Activated CD4-positive, alpha-beta T cell treated with anti-CD3 and anti-CD28 coated beads, Interleukin-2, Interleukin-6, amounts not matched to agents 100 ng/mL and 50 ng/mL, durations not matched to agents 16 hours and 8 hours (primary cell): ENCODE results near the gene PITX1.
"Not testable (repeated sequence)": the region's sequence is repeated elsewhere in the genome, so short reads cannot be mapped to it uniquely, and the experiment has no call there.

ENCODE experiments used
- DNase-seq: peaks from one replicate; pipeline ENCODE4 v3.0.0-alpha.2; 2020

Gene PITX1

DNA sequence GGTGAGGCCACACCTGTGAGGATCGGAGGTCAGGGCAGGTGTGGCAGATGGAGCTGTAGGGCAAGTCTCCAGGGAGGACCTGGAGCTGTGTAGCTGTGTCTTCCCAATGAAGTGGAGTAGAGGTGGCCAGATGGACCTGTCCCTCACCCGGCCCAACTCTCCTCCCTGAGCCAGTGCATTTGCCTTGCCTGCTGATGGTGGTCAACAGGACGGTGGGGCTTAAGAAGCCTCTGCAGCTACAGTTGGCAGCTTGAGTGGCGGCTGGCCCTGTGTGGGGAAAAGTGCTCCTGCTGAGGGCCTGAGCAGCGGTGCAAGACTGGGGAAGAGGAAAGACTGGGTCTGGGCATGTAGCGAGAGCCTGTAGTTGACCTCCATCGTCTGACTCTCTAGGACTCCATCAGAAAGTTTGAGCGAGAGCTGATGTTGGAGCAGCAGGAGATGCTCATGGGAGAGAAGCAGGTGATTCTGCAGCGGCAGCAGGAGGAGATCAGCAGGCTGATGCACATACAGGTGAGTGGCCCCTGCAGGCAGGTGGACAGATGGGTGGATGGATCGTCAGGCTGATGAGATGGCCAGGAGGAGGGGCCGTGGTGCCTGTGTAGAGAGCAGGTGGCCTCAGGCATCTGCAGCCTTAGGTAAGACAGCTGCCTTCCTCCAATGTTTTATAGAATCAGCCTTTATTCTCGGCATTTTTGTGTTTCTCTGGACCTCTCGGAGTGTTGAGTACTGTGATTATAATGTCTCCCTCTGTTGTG is 24.9 kb downstream of the PITX1 start:
- DNase-seq: no peak

DNA sequence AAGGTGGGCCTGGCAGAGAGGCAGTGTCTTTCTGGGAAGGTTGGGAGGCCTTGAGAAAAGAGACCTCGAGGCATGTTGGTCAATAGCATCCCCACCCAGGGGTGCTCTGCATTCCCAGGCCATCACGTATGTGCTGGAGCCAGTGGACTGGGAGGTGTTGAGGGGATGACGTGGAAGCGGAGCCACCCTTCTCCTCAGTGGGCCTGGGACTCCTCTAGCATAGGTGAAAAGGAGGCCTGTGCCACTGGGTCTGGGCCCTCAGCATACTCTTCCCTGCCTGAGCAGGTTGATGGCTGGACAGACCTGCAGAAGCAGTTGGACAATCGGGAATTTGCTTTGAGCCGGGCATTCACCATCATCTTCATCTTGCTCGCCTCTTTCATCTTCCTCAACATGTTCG is 25.5 kb downstream of the PITX1 start:
- no peak for DNase-seq

DNA sequence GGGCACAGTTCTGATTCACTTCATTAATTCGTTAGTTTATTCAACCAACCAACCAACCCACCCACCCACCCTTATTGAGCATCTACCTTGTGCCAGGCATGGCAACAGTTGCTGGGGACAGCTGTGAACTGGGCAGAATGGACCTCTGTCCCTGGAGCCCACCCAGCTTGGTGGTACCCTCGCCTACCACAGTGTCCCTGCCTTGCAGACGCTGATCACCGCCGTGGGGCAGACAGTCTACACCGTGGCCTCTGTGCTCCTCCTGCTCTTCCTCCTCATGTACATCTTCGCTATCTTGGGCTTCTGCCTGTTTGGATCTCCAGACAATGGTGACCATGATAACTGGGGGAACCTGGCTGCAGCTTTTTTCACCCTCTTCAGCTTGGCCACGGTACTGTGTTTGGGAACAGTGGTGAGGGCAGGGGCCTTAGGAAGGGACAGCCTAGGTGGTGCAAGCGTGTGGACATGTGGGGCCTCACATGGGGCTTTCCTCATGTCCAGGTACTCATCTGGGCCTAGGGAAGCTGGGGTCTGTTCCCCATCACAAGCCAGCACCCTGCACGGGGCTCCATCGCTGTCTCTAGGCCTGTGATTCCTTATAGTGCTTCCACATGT is 26.2 kb downstream of the PITX1 start:
- DNase-seq: no peak

DNA sequence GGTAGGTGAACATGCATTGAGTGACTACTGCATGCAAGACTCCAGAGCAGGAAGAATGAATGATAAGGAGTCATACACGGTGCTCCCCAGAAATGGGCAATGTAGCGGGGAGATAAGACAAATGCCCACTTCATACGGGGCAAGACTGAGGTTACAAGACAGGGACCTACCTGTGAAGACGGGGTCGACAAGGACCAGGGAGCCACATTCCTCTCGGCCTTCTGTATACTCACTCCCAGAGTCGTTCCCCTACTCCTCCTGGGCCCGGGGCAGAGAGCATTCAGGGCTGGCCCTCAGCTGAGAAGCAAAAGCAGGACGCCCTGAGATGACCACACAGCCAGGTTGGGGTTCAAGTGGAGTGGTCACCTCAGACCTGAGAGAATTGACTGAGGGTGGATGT is 26.7 kb downstream of the PITX1 start:
- DNase-seq: no peak

DNA sequence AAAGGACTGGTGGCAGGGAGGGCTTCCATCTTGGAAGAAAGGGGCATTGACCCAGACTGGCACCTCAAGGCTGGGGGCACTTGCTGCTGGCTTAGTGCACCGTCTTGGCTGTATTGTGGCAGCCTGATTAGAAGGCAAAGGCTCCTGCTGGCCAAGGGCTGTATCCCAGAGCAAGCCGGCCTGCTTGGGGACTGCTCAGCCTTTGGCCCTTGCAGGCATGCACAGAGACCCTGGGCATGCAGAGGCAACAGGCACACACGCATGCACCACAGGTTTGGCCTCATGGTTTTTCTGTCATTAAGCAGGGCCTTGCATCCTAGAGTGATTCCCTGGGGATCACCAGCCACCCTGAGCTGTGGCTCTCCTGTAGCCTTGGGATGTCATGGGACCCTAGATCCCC is 29.0 kb downstream of the PITX1 start:
- DNase-seq: no peak

DNA sequence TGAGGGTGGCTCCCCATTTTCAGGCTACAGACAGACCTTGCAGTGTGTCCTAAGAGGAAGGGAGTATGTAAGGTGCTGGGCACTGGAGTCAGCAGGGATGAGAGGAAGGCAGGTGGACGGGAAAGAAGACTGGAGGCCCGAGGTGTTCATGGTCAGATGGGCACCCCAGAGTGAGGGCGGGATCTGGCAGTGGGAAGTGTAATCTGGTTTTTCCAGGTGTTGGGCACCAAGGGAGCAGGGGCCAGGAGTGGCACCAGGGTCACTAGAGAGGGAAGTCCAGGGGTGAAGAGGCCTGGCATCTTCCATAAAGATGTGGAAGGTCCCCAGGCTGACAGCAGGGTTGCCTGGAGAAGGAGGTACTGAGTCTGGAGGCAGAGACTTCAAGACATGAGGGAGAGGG is 29.7 kb downstream of the PITX1 start:
- DNase-seq: no peak

DNA sequence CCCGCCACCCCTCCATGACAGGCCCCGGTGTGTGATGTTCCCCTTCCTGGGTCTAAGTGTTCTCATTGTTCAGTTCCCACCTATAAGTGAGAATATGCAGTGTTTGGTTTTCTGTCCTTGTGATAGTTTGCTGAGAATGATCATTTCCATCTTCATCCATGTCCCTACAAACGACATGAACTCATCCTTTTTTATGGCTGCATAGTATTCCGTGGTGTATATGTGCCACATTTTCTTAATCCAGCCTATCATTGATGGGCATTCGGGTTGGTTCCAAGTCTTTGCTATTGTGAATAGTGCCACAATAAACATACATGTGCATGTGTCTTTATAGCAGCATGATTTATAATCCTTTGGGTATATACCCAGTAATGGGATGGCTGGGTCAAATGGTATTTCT is 36.0 kb downstream of the PITX1 start:
- DNase-seq: not testable (repeated sequence)

DNA sequence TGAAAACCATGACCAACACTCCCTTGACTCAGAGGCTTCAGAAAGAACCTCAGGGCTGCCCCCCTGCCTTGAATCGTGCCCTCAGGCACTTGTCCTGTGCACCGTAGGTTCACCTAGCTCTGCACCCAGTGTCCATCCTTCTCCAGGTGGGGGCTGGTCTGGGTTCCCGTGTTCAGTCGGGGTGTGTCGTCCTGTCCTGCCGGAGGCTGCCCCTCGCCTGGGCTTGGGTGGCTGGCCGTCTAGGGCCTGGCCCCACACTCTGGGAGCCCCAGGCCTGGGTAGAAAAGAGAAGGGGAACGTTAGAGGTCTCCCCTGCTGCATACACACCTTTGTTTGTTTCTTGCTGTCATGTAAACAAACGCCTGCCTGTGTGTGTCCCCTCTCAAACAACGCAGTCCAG is 37.0 kb downstream of the PITX1 start:
- no peak for DNase-seq

DNA sequence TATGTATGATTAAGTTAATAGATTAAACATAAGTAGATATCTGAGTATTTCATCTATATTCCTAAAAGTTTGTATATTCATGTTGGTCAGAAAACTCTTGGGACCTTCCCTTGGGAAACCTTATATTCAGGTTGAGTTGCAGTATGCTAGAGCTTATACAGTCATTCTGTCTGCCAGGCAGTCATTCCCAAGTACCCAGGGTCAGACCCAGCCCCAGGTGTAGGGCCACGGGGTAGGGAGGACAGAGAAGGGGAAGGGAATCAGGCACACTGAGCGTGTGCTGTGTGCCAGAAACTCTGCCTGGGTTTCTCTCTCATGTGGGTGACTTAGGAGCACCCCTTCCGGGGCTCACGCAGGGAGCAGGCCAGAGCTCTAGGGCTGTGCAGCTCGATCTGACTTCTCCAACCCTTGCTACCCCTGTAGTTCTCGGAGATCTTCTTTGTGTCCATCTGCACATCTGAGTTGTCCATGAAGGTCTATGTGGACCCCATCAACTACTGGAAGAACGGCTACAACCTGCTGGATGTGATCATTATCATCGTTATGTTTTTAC is 38.1 kb downstream of the PITX1 start:
- no peak for DNase-seq

DNA sequence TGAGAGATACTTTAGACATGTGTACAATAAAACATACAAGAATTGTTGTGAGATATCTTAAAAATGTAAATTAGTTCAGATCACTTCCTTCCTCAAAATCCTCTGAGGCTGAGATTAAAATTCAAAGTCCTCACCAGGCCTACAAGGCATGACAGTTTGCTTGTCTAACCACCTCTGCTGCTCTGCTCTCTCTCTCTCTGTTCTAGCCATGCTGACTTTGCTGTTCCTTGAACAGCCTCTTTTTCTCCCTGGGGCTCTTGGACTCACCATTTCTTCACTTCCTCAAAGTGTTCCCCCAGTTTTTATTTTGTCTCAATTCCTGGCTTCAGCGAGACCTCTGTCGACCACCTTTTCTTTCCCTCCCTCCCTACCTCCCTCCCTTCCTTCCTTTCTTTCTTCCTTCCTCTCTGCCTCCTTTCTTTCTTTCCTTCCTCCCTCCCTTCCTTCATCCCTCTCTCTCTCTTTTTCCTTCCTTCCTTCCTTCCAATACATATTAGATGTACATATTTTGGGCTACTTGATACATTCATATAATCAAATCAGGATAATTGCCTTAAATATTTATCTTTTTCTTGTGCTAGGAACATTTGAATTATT is 39.4 kb downstream of the PITX1 start:
- DNase-seq: no peak

DNA sequence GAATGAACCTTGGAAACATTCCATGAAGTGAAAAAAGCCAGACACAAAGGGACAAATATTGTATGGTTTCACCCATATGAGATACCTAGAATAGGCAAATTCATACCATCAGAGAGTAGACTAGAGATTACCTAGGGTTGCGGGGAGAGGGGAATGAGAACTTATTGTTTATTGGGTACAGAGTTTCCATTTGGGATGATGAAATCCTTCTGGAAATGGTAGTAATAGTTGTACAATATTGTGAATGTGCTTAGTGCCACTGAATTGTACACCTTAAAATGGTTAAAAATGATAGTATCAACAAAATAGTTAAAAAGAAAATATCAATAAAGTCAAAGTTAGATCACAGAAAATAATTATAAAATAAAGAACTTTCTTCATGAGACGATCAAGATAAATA is 40.9 kb downstream of the PITX1 start:
- DNase-seq: no peak

DNA sequence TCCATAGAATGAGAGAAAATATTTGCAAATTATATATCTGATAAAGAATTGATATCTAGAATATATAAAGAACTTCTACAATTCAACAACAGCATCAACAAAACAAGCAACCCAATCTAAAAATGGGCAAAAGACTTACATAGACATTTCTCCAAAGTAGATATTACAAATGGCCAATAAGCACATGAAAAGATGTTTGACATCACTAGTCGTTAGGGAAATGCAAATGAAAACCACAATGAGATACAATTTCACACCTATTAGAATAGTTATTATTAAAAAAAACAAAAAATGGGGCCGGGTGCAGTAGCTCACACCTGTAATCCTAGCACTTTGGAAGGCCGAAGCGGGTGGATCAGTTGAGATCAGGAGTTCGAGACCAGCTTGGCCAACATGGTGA is 41.9 kb downstream of the PITX1 start:
- DNase-seq: no peak

DNA sequence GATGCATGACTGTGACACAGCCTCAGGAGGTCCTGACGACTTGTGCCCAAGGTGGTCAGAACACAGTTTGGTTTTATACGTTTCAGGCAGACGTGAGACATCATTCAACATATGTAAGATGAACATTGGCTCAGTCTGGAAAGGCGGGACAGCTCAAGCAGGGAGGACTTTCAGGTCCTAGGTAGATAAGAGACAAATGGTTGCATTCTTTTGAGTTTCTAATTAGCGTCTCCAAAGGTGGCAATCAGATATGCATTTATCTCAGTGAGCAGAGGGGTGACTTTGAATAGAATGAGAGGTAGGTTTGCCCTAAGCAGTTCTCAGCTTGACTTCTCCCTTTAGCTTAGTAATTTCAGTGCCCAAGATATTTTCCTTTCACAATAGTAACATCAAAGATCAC is 43.8 kb downstream of the PITX1 start:
- DNase-seq: not testable (repeated sequence)

DNA sequence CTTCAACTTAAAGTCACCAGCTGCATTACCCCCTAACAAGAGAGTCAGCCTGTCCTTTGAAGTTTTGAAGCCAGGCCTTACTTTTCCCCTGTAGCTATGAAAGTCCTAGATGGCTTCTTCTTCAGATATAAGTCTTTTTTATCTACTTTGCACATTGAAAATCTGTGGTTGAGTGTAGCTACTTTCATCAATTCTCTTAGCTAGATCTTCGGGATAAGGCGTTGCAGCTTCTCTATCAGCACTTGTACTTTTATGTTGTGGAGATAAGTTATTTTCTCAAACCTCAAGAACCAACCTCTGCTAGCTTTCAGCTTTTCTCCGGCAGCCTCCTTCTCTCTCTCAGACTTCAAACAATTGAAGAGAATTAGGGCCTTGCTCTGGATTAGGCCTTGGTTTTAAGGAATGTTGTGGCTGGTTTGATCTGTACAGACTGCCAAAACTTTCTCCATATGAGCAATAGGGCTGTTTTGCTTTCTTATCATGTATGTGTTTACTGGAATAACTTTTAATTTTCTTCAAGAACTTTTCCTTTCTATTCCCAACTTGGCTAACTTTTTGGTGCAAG is 44.7 kb downstream of the PITX1 start:
- no peak for DNase-seq

DNA sequence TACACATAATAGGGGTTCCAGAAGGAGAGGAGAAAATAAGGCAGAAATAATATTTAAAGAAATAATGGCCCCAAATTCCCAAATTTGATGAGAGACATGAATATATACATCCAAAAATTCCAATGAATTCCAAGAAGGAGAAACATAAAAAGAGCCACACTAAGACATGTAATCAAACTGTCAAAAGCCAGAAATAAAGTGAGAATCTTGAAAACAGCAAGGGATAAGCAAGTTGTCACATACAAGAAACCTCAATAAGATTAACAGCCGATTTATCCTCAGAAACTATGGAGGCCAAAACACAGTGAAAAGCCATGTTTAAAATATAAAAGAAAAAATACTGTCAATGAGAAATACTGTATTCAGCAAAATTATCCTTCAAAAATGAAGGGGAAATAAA is 51.8 kb downstream of the PITX1 start:
- DNase-seq: no peak

DNA sequence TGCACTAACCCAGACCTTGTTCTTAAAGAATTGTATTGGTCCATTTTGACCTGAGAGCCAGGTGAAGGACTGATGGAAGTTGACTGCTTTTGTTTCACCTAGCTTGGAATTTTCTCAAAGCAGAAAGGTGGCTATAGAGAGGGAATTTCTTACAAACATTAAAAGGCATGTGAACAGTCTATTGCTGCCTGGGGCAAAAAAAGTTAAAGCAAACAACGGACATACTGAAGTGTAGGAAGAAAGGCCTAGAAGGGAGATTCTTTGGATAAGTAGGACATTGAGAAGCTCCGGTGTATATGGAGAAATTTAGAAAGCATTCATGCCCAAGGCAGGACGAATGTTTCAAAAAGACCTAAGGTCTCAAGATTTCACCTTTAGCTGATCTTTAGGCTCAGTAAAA is 54.6 kb downstream of the PITX1 start:
- no peak for DNase-seq
